Measurements from ENCODE around the gene EIF2S3B.

DNA sequence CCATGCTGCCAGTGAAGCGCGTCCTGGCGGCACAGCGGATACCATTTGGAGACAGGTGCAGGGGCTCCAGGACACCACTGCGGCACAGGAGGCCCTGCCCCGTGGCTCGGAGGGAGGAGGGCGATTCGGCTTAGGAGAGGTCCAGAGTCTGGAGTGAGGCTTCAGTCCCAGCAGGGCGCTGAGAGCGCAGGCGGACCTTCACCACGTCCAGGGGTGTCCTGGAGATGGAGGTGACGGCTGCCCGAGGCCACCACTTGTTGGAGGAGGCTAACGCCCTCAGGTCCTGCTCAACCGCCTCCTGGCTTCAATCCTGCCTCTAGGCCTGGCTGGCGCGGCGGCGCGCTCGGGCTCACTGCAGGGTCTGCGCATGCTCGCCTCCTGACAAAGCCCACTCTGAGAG, 45.7 kb downstream of the EIF2S3B start:
- TF ChIP-seq, protein P1, sequence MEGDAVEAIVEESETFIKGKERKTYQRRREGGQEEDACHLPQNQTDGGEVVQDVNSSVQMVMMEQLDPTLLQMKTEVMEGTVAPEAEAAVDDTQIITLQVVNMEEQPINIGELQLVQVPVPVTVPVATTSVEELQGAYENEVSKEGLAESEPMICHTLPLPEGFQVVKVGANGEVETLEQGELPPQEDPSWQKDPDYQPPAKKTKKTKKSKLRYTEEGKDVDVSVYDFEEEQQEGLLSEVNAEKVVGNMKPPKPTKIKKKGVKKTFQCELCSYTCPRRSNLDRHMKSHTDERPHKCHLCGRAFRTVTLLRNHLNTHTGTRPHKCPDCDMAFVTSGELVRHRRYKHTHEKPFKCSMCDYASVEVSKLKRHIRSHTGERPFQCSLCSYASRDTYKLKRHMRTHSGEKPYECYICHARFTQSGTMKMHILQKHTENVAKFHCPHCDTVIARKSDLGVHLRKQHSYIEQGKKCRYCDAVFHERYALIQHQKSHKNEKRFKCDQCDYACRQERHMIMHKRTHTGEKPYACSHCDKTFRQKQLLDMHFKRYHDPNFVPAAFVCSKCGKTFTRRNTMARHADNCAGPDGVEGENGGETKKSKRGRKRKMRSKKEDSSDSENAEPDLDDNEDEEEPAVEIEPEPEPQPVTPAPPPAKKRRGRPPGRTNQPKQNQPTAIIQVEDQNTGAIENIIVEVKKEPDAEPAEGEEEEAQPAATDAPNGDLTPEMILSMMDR (IDR thresholded peaks at IDR 0.05): no peak
- TF ChIP-seq POLR2A (IDR thresholded peaks at IDR 0.05) (no peak), EP300 (IDR thresholded peaks at IDR 0.05) (no peak), POLR2AphosphoS5 (IDR thresholded peaks at IDR 0.05) (no peak)

All from suprapubic skin (tissue), 4 donors.